ENCODE data around the gene SUGCT.

Gene SUGCT

GRCh38 chr7:40680657-40681056 lies 545.9 kb downstream of the SUGCT start:
- peak; percentile 20 for TF ChIP-seq CTCF (IDR thresholded peaks at IDR 0.05; ENCODE audit: low read depth, low read length)
- no peak for DNase-seq (ENCODE audit: extremely low read depth, low read depth)

- no peak for TF ChIP-seq CTCF (IDR thresholded peaks at IDR 0.05; ENCODE audit: low read depth, low read length)
- no peak for DNase-seq (ENCODE audit: extremely low read depth, low read depth)
These were observed 547.9 kb downstream of the SUGCT start for GRCh38 chr7:40682696-40683095.

- no peak for TF ChIP-seq CTCF (IDR thresholded peaks at IDR 0.05; ENCODE audit: low read depth, low read length)
- no peak for DNase-seq (ENCODE audit: extremely low read depth, low read depth)
These were observed 559.4 kb downstream of the SUGCT start for GRCh38 chr7:40694026-40694809.

GRCh38 chr7:40694991-40695390 lies 560.2 kb downstream of the SUGCT start:
- TF ChIP-seq CTCF (IDR thresholded peaks at IDR 0.05; ENCODE audit: low read depth, low read length), result no peak
- no peak for DNase-seq (ENCODE audit: extremely low read depth, low read depth)

GRCh38 chr7:40697653-40698052 lies 562.8 kb downstream of the SUGCT start:
- no peak for DNase-seq (ENCODE audit: extremely low read depth, low read depth)

GRCh38 chr7:40698214-40698920 lies 563.6 kb downstream of the SUGCT start:
- no peak for TF ChIP-seq CTCF (IDR thresholded peaks at IDR 0.05; ENCODE audit: low read depth, low read length)
- no peak for DNase-seq (ENCODE audit: extremely low read depth, low read depth)

More at GRCh38 chr7:40697653-40698052, 562.8 kb downstream of the SUGCT start:
- no peak for TF ChIP-seq CTCF (IDR thresholded peaks at IDR 0.05; ENCODE audit: low read depth, low read length)

GRCh38 chr7:40698921-40699260 lies 564.1 kb downstream of the SUGCT start:
- DNase-seq (ENCODE audit: extremely low read depth, low read depth), result no peak
- TF ChIP-seq CTCF (IDR thresholded peaks at IDR 0.05; ENCODE audit: low read depth, low read length), result no peak
